ENCODE results near the gene HILPDA. TPM values are rescaled to one million over a fixed set of nuclear protein-coding genes. Genes with fewer than 3 reads are reported as not detected.

HILPDA gene, protein sequence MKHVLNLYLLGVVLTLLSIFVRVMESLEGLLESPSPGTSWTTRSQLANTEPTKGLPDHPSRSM
- total RNA-seq (2022; extraction: Qiagen RNA extraction), result 23.0 to 25.8 TPM (median 25.6 TPM) in 5 replicates

DNA sequence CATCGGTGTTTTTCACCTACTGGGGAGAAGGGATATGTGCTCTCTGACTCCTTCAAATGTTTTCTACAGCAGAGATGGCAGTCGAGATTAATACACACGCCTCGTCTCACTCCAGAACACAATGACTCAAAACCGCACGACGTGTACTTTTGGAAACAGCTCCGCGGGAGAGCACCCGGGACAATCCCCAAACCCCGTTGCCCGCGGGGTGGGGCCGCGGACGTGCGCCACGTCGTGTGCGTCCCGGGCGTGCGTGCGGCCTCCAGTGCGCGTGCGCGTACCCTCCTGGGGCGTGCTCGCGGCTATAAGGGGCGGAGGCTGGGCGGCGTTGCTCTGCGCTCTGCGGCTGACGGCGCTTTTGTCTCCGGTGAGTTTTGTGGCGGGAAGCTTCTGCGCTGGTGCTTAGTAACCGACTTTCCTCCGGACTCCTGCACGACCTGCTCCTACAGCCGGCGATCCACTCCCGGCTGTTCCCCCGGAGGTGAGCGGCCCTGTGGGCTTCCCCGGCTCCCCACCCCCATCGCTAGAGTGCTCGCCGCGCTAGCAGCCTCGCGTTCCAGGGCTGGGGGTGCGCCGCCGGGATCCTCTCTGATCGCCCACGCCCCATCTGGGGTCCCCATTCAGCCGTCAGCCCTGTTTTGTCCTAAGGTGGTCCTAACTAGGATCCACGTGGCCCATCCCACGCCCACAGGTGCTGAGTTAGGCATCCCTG lies at the start of gene HILPDA:
Gene HILPDA (plus strand): TSS at position 336 of the 712 bp plus-strand sequence. CDS start 1,391 bp downstream, outside the sequence.

DNA sequence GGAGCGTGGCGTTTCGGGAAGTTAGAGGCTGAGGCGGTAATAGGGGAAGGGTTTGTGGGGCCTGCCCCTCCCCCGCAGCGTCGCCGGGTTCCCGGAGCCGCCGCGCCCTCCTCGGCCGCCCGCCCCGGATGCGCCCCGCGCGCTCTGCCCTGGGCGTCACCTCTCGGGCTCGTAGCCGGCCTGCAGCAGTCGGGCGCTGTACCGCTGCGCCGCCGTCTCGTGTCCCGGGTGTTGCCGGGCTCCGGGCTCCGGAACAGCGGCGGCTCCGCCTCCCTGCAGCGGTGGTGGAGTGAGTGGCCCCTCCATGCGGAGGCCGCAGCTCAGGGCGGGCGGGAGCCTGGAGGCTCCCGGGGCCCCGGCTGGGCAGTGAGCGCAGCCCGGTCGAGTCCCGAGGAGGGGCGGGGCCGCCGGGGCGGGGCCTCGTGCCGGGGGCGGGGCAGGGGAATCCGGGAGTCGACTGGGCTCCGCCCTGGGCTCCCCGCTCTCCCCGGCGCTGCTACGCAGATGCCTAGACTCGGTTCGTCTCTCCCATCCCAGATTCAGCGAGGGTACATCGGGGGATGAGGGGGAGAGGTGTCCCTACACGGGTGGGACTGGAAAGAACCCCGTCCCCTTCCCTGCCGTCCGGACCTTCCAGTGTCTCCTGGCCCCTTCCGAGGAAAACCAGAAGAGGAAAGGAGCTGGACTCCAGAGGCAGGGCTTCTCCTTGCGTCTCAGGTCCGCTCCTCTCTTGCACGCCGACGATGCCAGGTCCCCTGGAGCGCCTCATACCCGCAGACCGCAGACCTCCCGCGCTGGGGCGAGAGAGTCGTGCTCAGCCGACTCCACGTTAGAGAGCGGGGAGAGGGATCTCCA lies 45.9 kb upstream of the HILPDA start, which contains the start of gene IMPDH1:
Gene IMPDH1 (minus strand): TSS at position 387 of the 855 bp plus-strand sequence. CDS start 81 bp downstream, at position 306.

DNA sequence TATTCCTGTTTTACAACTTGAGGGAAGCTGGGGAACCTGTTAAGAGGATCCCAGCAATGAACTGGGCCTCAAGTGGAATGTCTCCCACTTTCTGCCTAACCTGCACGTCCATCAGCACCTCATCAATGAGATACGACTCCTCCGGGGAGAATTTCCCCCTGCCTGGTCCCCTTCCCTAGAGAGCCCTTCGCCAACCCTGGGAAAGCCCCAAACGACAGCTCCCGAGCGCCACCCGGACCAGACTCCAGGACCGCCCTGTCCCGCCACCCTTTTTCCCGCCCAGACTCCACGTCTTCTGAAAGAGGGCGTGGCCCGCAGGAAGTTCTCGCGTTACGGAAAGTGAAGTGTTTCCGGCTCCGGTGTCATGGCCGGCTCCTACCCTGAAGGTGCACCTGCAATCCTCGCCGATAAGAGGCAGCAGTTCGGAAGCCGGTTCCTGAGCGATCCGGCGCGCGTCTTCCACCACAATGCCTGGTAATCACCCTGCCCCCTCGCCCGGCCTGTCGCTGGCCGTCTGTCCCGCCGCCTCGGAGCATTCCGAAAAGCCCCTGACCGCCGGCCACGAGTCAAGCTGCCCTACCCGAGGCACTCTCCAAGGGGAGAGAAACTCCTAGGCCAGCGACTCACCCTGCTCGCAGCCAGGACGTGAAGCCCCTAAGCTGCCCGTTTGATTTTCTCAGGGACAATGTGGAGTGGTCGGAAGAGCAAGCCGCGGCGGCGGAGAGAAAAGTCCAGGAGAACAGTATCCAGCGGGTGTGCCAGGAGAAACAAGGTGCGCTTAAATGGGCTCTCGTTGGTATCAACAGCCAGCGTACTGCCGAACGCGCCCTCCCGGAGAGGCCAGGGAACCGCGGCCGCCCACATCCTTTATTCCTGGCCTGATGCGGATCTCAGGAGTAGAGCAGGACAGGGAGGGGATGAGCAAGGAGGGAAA lies 21.0 kb downstream of the HILPDA start, which contains the start of gene METTL2B:
Gene METTL2B (plus strand): TSS at position 347 of the 934 bp plus-strand sequence. CDS start 18 bp downstream, at position 365.

Other genes with a start within 250 kb of the HILPDA start
- gene LEP, start 214.6 kb upstream of the HILPDA start, total RNA-seq (2022; extraction: Qiagen RNA extraction), result not detected in 5 replicates
- 49.2 to 74.8 TPM (median 54.8 TPM) in 5 replicates for gene RBM28, start 112.0 kb upstream of the HILPDA start, total RNA-seq (2022; extraction: Qiagen RNA extraction)
- 0.08 to 0.45 TPM (median 0.26 TPM) in 5 replicates for gene PRRT4, start 94.2 kb upstream of the HILPDA start, total RNA-seq (2022; extraction: Qiagen RNA extraction)
- 127 to 137 TPM (median 133 TPM) in 5 replicates for gene IMPDH1, start 45.9 kb upstream of the HILPDA start, total RNA-seq (2022; extraction: Qiagen RNA extraction)
- gene METTL2B, start 20.9 kb downstream of the HILPDA start, total RNA-seq (2022; extraction: Qiagen RNA extraction), result 23.2 to 28.6 TPM (median 24.9 TPM) in 5 replicates
- 0.38 to 0.72 TPM (median 0.60 TPM) in 5 replicates for gene GARIN1A, start 216.4 kb downstream of the HILPDA start, total RNA-seq (2022; extraction: Qiagen RNA extraction)

Measured in A549 treated with Hydrocortisone at 1 μM for 4 hours (cell line).